ENCODE measurements around the gene CLINT1. TPM values are rescaled to one million over a fixed set of nuclear protein-coding genes. Genes with fewer than 3 reads are reported as not detected.

CLINT1 gene
- total RNA-seq, 1 donor from 2014 or later = 84.6 TPM

DNA sequence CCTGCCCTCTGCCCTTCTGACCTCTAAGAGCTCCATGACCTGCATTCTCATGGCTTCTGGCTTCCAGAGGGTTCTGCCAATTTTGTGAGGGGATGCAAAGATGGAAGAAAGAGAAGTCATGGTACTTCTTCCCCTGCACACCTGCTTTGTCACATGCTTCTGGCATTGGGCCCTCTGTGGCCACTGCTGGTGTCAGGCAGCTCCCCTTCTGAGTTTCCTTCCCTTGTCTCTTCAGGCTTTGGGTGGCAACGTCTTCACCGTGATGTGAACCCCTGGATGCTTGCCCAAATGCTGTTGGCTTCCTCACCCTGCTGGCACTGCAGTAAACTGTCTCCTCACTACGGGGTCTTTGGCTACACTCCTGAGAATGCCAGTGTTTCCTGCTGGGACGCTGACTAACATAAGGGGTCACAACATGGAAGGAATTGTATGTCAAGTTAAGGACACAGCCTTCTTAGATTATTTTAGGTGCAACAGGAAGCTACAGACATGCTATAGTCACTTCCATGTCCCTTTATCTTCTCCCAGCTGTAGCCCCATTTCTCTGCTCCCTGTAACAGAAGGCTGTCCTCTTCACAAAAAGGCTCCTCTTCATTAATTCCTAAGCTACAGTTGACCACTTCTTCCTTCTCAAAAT is 8.9 kb upstream of the CLINT1 start:
- TF ChIP-seq, protein P1, sequence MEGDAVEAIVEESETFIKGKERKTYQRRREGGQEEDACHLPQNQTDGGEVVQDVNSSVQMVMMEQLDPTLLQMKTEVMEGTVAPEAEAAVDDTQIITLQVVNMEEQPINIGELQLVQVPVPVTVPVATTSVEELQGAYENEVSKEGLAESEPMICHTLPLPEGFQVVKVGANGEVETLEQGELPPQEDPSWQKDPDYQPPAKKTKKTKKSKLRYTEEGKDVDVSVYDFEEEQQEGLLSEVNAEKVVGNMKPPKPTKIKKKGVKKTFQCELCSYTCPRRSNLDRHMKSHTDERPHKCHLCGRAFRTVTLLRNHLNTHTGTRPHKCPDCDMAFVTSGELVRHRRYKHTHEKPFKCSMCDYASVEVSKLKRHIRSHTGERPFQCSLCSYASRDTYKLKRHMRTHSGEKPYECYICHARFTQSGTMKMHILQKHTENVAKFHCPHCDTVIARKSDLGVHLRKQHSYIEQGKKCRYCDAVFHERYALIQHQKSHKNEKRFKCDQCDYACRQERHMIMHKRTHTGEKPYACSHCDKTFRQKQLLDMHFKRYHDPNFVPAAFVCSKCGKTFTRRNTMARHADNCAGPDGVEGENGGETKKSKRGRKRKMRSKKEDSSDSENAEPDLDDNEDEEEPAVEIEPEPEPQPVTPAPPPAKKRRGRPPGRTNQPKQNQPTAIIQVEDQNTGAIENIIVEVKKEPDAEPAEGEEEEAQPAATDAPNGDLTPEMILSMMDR (IDR thresholded peaks at IDR 0.05) = no peak
- DNase-seq (no peak), ATAC-seq (no peak)
- no peak overlapping the region for H3K27ac ChIP-seq
- H3K4me3 ChIP-seq = no peak overlapping the region
- no peaks in the 10 kb centered on the region for H3K36me3 ChIP-seq
- no peaks in the 10 kb centered on the region for H3K4me1 ChIP-seq
- intact Hi-C loops (cut with DNase I) = no loop called here
- H3K9me3 ChIP-seq = no peaks in the 10 kb centered on the region
- H3K27me3 ChIP-seq = no peaks in the 10 kb centered on the region

DNA sequence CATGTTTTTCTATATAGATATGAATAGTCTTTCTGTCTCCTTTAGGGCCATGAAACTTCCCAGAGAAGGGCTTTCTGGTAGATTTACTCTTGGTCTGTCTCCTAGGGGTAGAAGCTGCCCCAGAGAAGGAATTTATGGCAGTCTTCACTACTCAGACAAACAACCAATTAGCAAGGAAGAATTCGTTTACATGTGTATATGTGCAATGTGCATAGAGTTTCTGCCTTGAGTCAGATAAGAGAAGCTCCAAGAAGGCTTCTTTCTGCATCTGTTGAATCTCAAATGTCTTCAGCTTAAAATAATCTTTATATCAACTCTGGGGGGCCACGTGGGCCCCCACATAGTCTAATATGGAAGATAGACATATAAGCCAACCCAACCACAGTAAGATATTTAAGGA is 7.6 kb upstream of the CLINT1 start:
- Histone ChIP-seq H3K4me1 (no peaks in the 10 kb centered on the region), H3K27ac (no peak overlapping the region), H3K4me3 (no peak overlapping the region), H3K9me3 (no peaks in the 10 kb centered on the region), H3K36me3 (no peaks in the 10 kb centered on the region), H3K27me3 (no peaks in the 10 kb centered on the region)
- DNase-seq (no peak), ATAC-seq (no peak)
- intact Hi-C loops (cut with DNase I) = no loop called here
- TF ChIP-seq, protein P1 (IDR thresholded peaks at IDR 0.05) = no peak

DNA sequence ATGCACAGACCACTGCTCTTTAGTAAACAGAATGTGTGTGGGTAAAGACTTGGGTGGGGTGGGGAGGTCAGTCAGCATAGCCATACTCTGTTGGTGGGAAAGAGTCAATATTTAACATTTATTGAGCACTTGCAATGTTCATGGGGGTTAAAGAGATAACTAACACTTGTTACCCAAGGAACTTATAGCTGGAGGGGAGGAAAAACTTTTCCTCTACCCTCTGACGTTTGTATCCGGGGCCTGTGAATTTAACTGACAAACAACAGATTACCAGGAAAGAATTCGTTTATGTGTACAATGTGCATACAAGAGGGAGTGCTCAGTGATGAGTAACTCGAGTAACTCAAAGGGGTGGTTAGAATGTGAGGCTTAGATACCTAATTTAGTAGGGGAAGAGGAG is 6.8 kb upstream of the CLINT1 start:
- ATAC-seq = no peak

DNA sequence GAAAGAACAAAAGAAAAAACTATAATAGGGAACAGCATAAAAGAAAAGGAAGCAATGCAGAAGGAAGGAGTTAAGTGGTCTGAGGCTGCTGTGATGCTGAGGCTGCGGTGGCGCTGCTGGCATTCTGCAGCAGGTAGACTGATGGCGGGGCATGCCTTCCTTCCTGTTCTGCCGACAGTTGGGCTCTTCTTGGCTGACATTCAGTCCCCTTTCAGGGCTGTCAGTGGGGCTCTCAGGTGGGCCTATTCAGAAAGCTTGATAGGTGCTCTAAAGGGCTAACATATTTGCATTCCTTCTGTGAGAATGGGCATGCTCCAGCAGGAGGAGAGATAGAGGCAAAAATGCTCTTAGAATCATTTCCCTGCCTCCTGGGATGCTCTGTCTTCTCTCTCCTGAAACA is 5.1 kb upstream of the CLINT1 start:
- no peak overlapping the region for H3K27ac ChIP-seq
- H3K4me3 ChIP-seq = no peak overlapping the region
- no peaks in the 10 kb centered on the region for H3K4me1 ChIP-seq
- DNase-seq = no peak
- no peak for ATAC-seq
- H3K36me3 ChIP-seq = no peaks in the 10 kb centered on the region
- no peaks in the 10 kb centered on the region for H3K27me3 ChIP-seq
- intact Hi-C loops (cut with DNase I) = no loop called here
- H3K9me3 ChIP-seq = no peaks in the 10 kb centered on the region
- TF ChIP-seq, protein P1 (IDR thresholded peaks at IDR 0.05) = no peak

More for the DNA sequence above, 6.8 kb upstream of the CLINT1 start:
- H3K36me3 ChIP-seq = no peaks in the 10 kb centered on the region
- intact Hi-C loops (cut with DNase I) = no loop called here
- no peaks in the 10 kb centered on the region for H3K4me1 ChIP-seq
- no peaks in the 10 kb centered on the region for H3K9me3 ChIP-seq
- TF ChIP-seq, protein P1 (IDR thresholded peaks at IDR 0.05) = no peak
- no peak for DNase-seq
- no peak overlapping the region for H3K4me3 ChIP-seq
- H3K27ac ChIP-seq = no peak overlapping the region
- no peaks in the 10 kb centered on the region for H3K27me3 ChIP-seq

DNA sequence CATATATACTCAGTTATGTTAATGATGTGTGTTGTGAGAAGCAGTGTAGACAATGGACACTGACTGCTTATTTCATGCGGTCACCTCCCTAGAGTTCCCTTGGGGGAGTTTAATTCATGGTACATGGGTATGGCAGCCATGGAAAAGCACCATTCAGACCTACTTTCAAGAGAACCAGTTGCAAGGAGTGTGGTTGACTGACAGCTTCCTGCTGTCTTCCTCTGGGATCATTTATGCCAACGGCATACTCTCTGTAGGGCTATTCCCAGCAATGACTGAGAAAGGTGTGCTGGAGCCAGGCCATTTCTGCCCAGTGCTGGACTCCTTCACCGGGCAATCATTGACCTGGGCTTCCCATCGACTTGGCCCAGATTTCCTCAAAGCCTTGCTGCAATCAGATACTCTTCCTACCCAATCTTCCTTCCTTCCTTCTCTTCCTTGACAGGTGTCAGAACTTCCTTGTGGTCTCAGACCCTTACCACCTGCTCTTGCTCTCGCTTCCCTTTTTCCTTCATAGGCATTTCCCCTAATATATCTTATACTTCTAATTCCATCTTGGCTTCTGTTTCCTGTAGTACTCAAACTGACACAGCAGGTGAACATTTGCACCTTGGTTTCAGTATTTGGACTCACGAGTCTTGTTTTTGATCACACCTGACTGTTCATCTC is 3.4 kb upstream of the CLINT1 start:
- H3K4me1 ChIP-seq = peaks cover 7% of the 10 kb centered on the region
- TF ChIP-seq, protein P1 (IDR thresholded peaks at IDR 0.05) = no peak
- no peak overlapping the region for H3K27ac ChIP-seq
- intact Hi-C loops (cut with DNase I) = no loop called here
- ATAC-seq (no peak), DNase-seq (no peak)
- H3K4me3 ChIP-seq = no peak overlapping the region
- no peaks in the 10 kb centered on the region for H3K27me3 ChIP-seq
- H3K36me3 ChIP-seq = no peaks in the 10 kb centered on the region
- no peaks in the 10 kb centered on the region for H3K9me3 ChIP-seq

All from upper lobe of right lung (tissue), 1 donor.